ENCODE data around the gene VWA3A.
"Not testable (repeated sequence)": the region's sequence is repeated elsewhere in the genome, so short reads cannot be mapped to it uniquely, and the experiment has no call there.

The VWA3A gene

DNA sequence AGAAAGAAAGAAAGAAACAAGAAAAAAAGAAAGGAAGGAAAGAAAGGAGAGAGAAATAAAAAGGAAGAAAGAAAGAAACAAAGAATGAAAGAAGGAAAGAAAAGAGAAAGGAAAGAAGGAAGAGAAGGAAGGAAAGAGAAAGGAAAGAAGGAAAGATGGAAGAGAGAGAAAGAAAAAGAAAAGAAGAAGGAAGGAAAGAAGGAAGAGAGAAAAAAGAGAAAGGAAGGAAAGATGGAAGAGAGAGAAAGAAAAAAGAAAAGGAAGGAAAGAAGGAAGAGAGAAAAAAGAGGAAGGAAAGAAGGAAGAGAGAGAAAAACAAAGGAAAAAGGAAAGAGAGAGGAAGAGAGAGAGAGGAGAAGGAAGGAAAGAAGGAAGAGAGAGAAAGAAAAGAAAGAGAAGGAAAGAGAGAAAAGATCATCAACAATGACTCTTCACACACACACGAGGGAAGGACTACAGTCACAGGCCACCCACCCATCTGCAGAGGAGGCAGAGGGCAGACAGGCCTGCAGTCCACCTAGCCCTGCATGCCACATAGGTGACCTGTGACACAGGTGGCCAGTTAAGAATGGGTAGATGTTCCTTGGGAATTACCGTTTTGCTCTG lies 23.9 kb downstream of the VWA3A start:
- H3K9me3 ChIP-seq (ENCODE audit: control insufficient read depth, insufficient read depth, low read depth, low read length): no peaks in the 10 kb centered on the region
- no peaks in the 10 kb centered on the region for H3K27me3 ChIP-seq (ENCODE audit: control insufficient read depth, insufficient read depth, low read length)
- H3K9ac ChIP-seq (ENCODE audit: low read length): no peak overlapping the region
- no peaks in the 10 kb centered on the region for H3K4me1 ChIP-seq (ENCODE audit: control insufficient read depth, insufficient read depth, low read length)
- no peak overlapping the region for H3K4me3 ChIP-seq (ENCODE audit: low read depth, low read length)
- no peak overlapping the region for H3K27ac ChIP-seq (ENCODE audit: low read depth, low read length)
- no peaks in the 10 kb centered on the region for H3K36me3 ChIP-seq (ENCODE audit: control insufficient read depth, insufficient read depth, low read length)

GRCh38 chr16:22117609-22118008 lies 25.3 kb downstream of the VWA3A start:
- Histone ChIP-seq H3K27ac (ENCODE audit: low read depth, low read length) (no peak overlapping the region), H3K4me1 (ENCODE audit: control insufficient read depth, insufficient read depth, low read length) (no peaks in the 10 kb centered on the region), H3K9ac (ENCODE audit: low read length) (no peak overlapping the region)

DNA sequence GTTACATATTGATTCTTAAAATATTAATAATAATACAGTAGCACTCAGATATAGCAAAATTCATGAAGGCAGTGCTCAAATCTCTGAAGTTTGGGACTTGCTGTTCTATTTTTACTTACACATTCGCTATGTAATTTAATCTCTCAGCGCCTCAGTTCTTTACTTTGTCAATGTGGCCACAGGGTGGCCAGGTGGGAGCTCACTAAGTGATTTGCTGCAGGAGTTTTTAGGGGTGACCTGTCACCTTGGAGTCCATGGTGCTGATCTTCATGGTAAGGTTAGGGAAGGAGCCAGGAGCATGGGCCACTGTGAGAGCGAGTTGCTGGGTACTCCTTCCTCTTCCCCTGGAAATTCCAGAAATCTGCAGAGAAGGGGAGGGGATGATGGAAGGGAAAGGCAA lies 28.1 kb downstream of the VWA3A start:
- Histone ChIP-seq H3K36me3 (ENCODE audit: control insufficient read depth, insufficient read depth, low read length) (no peaks in the 10 kb centered on the region), H3K27me3 (ENCODE audit: control insufficient read depth, insufficient read depth, low read length) (no peaks in the 10 kb centered on the region), H3K4me1 (ENCODE audit: control insufficient read depth, insufficient read depth, low read length) (no peaks in the 10 kb centered on the region), H3K27ac (ENCODE audit: low read depth, low read length) (no peak overlapping the region), H3K9ac (ENCODE audit: low read length) (no peak overlapping the region), H3K9me3 (ENCODE audit: control insufficient read depth, insufficient read depth, low read depth, low read length) (no peaks in the 10 kb centered on the region), H3K4me3 (ENCODE audit: low read depth, low read length) (no peak overlapping the region)

More at GRCh38 chr16:22117609-22118008, 25.3 kb downstream of the VWA3A start:
- no peaks in the 10 kb centered on the region for H3K9me3 ChIP-seq (ENCODE audit: control insufficient read depth, insufficient read depth, low read depth, low read length)
- no peaks in the 10 kb centered on the region for H3K27me3 ChIP-seq (ENCODE audit: control insufficient read depth, insufficient read depth, low read length)
- H3K4me3 ChIP-seq (ENCODE audit: low read depth, low read length): no peak overlapping the region
- H3K36me3 ChIP-seq (ENCODE audit: control insufficient read depth, insufficient read depth, low read length): no peaks in the 10 kb centered on the region

GRCh38 chr16:22122239-22122638 lies 29.9 kb downstream of the VWA3A start:
- H3K36me3 ChIP-seq (ENCODE audit: control insufficient read depth, insufficient read depth, low read length): no peaks in the 10 kb centered on the region
- H3K27ac ChIP-seq (ENCODE audit: low read depth, low read length): no peak overlapping the region
- no peaks in the 10 kb centered on the region for H3K4me1 ChIP-seq (ENCODE audit: control insufficient read depth, insufficient read depth, low read length)
- H3K9me3 ChIP-seq (ENCODE audit: control insufficient read depth, insufficient read depth, low read depth, low read length): no peaks in the 10 kb centered on the region
- no peaks in the 10 kb centered on the region for H3K27me3 ChIP-seq (ENCODE audit: control insufficient read depth, insufficient read depth, low read length)
- H3K9ac ChIP-seq (ENCODE audit: low read length): no peak overlapping the region
- H3K4me3 ChIP-seq (ENCODE audit: low read depth, low read length): no peak overlapping the region

DNA sequence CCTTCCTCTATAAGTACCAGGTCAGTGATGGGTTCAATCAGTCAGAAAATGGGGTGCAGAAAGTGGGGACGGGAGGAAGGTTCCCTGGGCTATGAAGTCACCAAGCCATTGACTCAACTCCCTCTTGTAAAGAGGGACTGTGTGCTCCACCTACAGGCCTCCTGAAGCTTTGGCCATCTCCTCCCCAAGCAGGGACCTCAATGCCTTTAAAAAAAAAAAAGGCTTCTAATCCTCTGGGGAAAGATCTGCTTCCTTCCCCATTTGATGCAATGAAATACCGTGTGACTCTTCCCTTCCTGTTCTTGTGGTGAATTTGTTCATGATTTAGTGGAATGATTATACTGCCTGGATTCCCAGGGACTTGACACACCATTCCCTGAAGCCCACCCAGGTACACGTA lies 30.8 kb downstream of the VWA3A start:
- Histone ChIP-seq H3K9me3 (ENCODE audit: control insufficient read depth, insufficient read depth, low read depth, low read length) (no peaks in the 10 kb centered on the region), H3K36me3 (ENCODE audit: control insufficient read depth, insufficient read depth, low read length) (no peaks in the 10 kb centered on the region), H3K4me3 (ENCODE audit: low read depth, low read length) (no peak overlapping the region), H3K27ac (ENCODE audit: low read depth, low read length) (no peak overlapping the region), H3K4me1 (ENCODE audit: control insufficient read depth, insufficient read depth, low read length) (no peaks in the 10 kb centered on the region), H3K27me3 (ENCODE audit: control insufficient read depth, insufficient read depth, low read length) (no peaks in the 10 kb centered on the region; the same call in 1 of the 2 replicates), H3K9ac (ENCODE audit: low read length) (no peak overlapping the region)

GRCh38 chr16:22123759-22124490 lies 31.6 kb downstream of the VWA3A start:
- Histone ChIP-seq H3K36me3 (ENCODE audit: control insufficient read depth, insufficient read depth, low read length) (no peaks in the 10 kb centered on the region), H3K27ac (ENCODE audit: low read depth, low read length) (no peak overlapping the region), H3K4me3 (ENCODE audit: low read depth, low read length) (no peak overlapping the region), H3K9me3 (ENCODE audit: control insufficient read depth, insufficient read depth, low read depth, low read length) (no peaks in the 10 kb centered on the region), H3K4me1 (ENCODE audit: control insufficient read depth, insufficient read depth, low read length) (no peaks in the 10 kb centered on the region), H3K27me3 (ENCODE audit: control insufficient read depth, insufficient read depth, low read length) (no peaks in the 10 kb centered on the region; the same call in 1 of the 2 replicates), H3K9ac (ENCODE audit: low read length) (no peak overlapping the region)

DNA sequence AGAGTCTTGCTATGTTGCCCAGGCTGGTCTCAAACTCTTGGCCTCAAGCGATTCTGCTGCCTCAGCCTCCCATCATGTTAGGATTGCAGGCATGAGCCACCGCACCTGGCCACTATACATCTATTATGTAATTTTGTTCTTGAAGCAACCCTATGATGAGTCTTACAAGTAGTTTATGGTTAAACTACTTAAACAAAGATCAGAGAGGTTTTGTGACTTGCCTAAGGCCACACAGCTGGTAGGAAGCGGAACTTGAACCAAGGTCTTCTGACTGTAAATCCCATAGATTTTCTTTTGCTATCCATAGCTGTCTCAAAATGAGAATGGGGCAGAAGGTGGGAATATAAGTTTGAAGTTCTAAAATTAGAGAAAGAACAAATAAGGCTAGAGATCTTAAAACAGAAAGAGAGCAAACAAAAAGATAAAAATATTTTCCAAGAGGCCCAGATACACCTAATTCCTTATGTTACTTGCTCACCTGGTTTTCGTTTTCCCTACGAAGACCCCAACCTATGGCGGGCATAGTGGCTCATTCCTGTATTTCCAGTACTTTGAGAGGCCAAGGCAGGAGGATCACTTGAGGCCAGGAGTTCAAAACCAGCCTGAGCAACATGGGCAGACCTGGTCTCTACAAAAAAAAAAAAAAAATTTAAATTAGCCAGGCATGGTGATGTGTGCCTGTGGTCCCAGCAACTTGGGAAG lies 32.4 kb downstream of the VWA3A start:
- H3K27ac ChIP-seq (ENCODE audit: low read depth, low read length): no peak overlapping the region
- no peaks in the 10 kb centered on the region; the same call in 1 of the 2 replicates for H3K27me3 ChIP-seq (ENCODE audit: control insufficient read depth, insufficient read depth, low read length)
- no peaks in the 10 kb centered on the region for H3K4me1 ChIP-seq (ENCODE audit: control insufficient read depth, insufficient read depth, low read length)
- H3K9me3 ChIP-seq (ENCODE audit: control insufficient read depth, insufficient read depth, low read depth, low read length): no peaks in the 10 kb centered on the region
- no peak overlapping the region for H3K4me3 ChIP-seq (ENCODE audit: low read depth, low read length)
- H3K9ac ChIP-seq (ENCODE audit: low read length): no peak overlapping the region
- H3K36me3 ChIP-seq (ENCODE audit: control insufficient read depth, insufficient read depth, low read length): no peaks in the 10 kb centered on the region

- Histone ChIP-seq H3K27me3 (ENCODE audit: control insufficient read depth, insufficient read depth, low read length) (no peaks in the 10 kb centered on the region; the same call in 1 of the 2 replicates), H3K36me3 (ENCODE audit: control insufficient read depth, insufficient read depth, low read length) (no peaks in the 10 kb centered on the region), H3K27ac (ENCODE audit: low read depth, low read length) (no peak overlapping the region), H3K4me1 (ENCODE audit: control insufficient read depth, insufficient read depth, low read length) (no peaks in the 10 kb centered on the region), H3K4me3 (ENCODE audit: low read depth, low read length) (no peak overlapping the region), H3K9ac (ENCODE audit: low read length) (no peak overlapping the region), H3K9me3 (ENCODE audit: control insufficient read depth, insufficient read depth, low read depth, low read length) (no peaks in the 10 kb centered on the region)
Measured at GRCh38 chr16:22126037-22126558, 33.8 kb downstream of the VWA3A start.

DNA sequence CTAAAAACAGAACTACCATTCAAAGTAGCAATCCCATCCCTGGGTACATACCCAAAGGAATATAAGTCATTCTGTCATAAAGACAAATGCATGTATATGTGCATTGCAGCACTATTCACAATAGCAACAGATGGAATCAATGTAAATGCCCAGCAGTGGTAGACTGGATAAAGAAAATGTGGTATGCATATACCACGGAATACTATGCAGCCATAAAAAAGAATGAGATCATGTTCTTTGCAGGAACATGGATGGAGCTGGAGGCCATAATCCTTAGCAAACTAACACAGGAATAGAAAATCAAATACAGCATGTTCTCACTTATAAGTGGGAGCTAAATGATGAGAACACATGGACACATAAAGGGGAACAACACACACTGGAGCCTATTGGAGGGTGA lies 36.2 kb downstream of the VWA3A start:
- not testable (repeated sequence) for H3K4me3 ChIP-seq (ENCODE audit: low read depth, low read length); H3K36me3 ChIP-seq (ENCODE audit: control insufficient read depth, insufficient read depth, low read length); H3K9ac ChIP-seq (ENCODE audit: low read length); H3K9me3 ChIP-seq (ENCODE audit: control insufficient read depth, insufficient read depth, low read depth, low read length); H3K27me3 ChIP-seq (ENCODE audit: control insufficient read depth, insufficient read depth, low read length); H3K4me1 ChIP-seq (ENCODE audit: control insufficient read depth, insufficient read depth, low read length); H3K27ac ChIP-seq (ENCODE audit: low read depth, low read length)

DNA sequence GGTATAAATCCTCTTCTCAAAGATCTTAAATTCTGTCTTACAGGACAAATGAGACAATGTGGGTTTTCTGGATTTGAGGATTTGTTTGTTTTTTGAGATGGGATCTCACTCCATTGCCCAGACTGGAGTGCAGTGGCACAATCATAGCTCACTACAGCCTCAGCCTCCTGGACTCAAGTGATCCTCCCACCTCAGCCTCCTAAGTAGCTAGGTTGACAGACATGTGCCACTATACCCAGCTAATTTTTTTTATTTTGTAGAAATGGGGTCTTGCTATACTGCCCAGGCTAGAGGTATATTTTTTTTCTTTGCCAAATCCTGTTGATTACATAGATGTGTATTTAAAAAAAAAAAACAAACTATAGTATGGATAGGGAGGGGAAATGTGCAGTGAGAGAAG lies 38.2 kb downstream of the VWA3A start:
- Histone ChIP-seq H3K27me3 (ENCODE audit: control insufficient read depth, insufficient read depth, low read length) (no peaks in the 10 kb centered on the region; the same call in 1 of the 2 replicates), H3K9me3 (ENCODE audit: control insufficient read depth, insufficient read depth, low read depth, low read length) (no peaks in the 10 kb centered on the region), H3K27ac (ENCODE audit: low read depth, low read length) (no peak overlapping the region), H3K9ac (ENCODE audit: low read length) (no peak overlapping the region), H3K4me3 (ENCODE audit: low read depth, low read length) (no peak overlapping the region), H3K4me1 (ENCODE audit: control insufficient read depth, insufficient read depth, low read length) (no peaks in the 10 kb centered on the region), H3K36me3 (ENCODE audit: control insufficient read depth, insufficient read depth, low read length) (no peaks in the 10 kb centered on the region)

DNA sequence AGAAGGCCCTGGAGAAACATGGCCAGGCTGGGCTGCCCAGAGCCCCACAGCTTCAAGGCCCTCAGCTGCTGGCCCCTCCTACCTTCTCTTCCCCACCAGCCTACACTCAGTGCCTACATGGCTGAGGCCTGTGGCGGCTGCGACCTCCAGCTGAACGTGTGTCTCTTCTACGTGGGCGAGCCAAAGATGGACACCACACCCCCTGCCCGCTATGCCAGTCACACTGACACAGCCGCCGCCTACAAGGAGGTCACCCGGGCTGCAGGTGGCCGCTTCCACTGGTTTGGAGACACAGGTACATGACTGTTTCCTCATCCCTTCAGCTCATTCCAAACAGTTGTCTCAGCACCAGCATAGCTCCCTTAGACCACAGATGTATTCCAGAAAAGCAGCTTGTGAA lies 40.5 kb downstream of the VWA3A start:
- Histone ChIP-seq H3K27ac (ENCODE audit: low read depth, low read length) (no peak overlapping the region), H3K4me3 (ENCODE audit: low read depth, low read length) (no peak overlapping the region), H3K36me3 (ENCODE audit: control insufficient read depth, insufficient read depth, low read length) (no peaks in the 10 kb centered on the region), H3K4me1 (ENCODE audit: control insufficient read depth, insufficient read depth, low read length) (0 out of 2 replicates have a peak, but pooled peaks cover 3% of the 10 kb centered on the region), H3K9ac (ENCODE audit: low read length) (no peak overlapping the region), H3K9me3 (ENCODE audit: control insufficient read depth, insufficient read depth, low read depth, low read length) (no peaks in the 10 kb centered on the region), H3K27me3 (ENCODE audit: control insufficient read depth, insufficient read depth, low read length) (peaks cover 3% of the 10 kb centered on the region; the same call in 1 of the 2 replicates)

Measured in HUES6 (cell line).